HCT116 (cell line): ENCODE data around the gene CTNNA1.

Source experiments
- EGR1 ChIP-seq: IDR thresholded peaks from 2 replicates; pipeline ENCODE4 v1.6.1; 2012; ENCODE audit warnings: low read depth
- ELF1 ChIP-seq: IDR thresholded peaks from 2 replicates; pipeline ENCODE4 v1.6.1; 2012; ENCODE audit warnings: low read depth, borderline replicate concordance
- EZH2 ChIP-seq: fragments of 200-600 bp; sonication (generic); IDR thresholded peaks from 2 replicates; pipeline ENCODE4 v1.6.1; 2017; ENCODE audit warnings: antibody characterized with exemption, mixed run types
- EZH2phosphoT487 ChIP-seq: fragments of 200-600 bp; IDR thresholded peaks from 2 replicates; pipeline ENCODE4 v1.6.1; 2018; ENCODE audit warnings: antibody characterized with exemption, borderline replicate concordance
- JUND ChIP-seq: IDR thresholded peaks from 2 replicates; pipeline ENCODE4 v1.6.1; 2012
- POLR2A ChIP-seq: IDR thresholded peaks from 2 replicates; pipeline ENCODE4 v1.7.0; 2011; ENCODE audit warnings: borderline replicate concordance; ENCODE audit not compliant: insufficient read depth, insufficient read length; ENCODE audit errors: extremely low read depth
- POLR2AphosphoS5 ChIP-seq: IDR thresholded peaks from 2 replicates; pipeline ENCODE4 v1.6.1; 2011; ENCODE audit warnings: mild to moderate bottlenecking, low read depth, low read length, moderate library complexity
- SP1 ChIP-seq: IDR thresholded peaks from 2 replicates; pipeline ENCODE4 v1.6.1; 2012; ENCODE audit warnings: low read depth
- YY1 ChIP-seq: IDR thresholded peaks from 2 replicates; pipeline ENCODE4 v1.6.1; 2011; ENCODE audit warnings: low read length, low read depth, moderate library complexity, mild to moderate bottlenecking; ENCODE audit not compliant: insufficient replicate concordance; ENCODE audit errors: extremely low read depth
- TF ChIP-seq, protein P1 (sequence below), 3 experiments: fragments of 200-600 bp in 1 of 3; sonication (generic) in 1 of 3; IDR thresholded peaks in 2 of 3; conservative IDR thresholded peaks in 1 of 3; 2 replicates each; pipeline ENCODE4 v1.5.1; 2012 to 2017; ENCODE audit warnings: low read depth in 2 of 3, low read length in 2 of 3, antibody characterized with exemption in 1 of 3, borderline replicate concordance in 1 of 3, control low read depth in 1 of 3, mild to moderate bottlenecking in 1 of 3, mixed read lengths in 1 of 3, mixed run types in 1 of 3, moderate library complexity in 1 of 3; ENCODE audit not compliant: insufficient read depth in 1 of 3

GRCh38 chr5:138843316-138844124 lies 90.3 kb downstream of the CTNNA1 start:
- no peak for TF ChIP-seq POLR2A
- TF ChIP-seq, protein P1, sequence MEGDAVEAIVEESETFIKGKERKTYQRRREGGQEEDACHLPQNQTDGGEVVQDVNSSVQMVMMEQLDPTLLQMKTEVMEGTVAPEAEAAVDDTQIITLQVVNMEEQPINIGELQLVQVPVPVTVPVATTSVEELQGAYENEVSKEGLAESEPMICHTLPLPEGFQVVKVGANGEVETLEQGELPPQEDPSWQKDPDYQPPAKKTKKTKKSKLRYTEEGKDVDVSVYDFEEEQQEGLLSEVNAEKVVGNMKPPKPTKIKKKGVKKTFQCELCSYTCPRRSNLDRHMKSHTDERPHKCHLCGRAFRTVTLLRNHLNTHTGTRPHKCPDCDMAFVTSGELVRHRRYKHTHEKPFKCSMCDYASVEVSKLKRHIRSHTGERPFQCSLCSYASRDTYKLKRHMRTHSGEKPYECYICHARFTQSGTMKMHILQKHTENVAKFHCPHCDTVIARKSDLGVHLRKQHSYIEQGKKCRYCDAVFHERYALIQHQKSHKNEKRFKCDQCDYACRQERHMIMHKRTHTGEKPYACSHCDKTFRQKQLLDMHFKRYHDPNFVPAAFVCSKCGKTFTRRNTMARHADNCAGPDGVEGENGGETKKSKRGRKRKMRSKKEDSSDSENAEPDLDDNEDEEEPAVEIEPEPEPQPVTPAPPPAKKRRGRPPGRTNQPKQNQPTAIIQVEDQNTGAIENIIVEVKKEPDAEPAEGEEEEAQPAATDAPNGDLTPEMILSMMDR (IDR thresholded peaks at IDR 0.05 in 2 of 3, conservative IDR thresholded peaks at IDR 0.05 in 1 of 3; ENCODE audit: borderline replicate concordance in 1 of 3, insufficient read depth in 1 of 3, low read depth in 2 of 3, low read length in 2 of 3) = no peak
- no peak for TF ChIP-seq ELF1
- TF ChIP-seq EZH2phosphoT487 = no peak
- no peak for TF ChIP-seq EZH2
- no peak for TF ChIP-seq YY1
- no peak for TF ChIP-seq POLR2AphosphoS5
- no peak for TF ChIP-seq SP1
- no peak for TF ChIP-seq EGR1
- TF ChIP-seq JUND = no peak
